ENCODE measurements around the gene NT5C3B.
"Not testable (repeated sequence)": the region's sequence is repeated elsewhere in the genome, so short reads cannot be mapped to it uniquely, and the experiment has no call there.

NT5C3B gene

GRCh38 chr17:41839448-41839847 is 3.4 kb upstream of the NT5C3B start:
- not testable (repeated sequence) for DNase-seq

GRCh38 chr17:41837761-41838538 is 1.9 kb upstream of the NT5C3B start, which contains the start of gene KLHL10:
KLHL10 (plus strand) TSS chr17:41837825; CDS start chr17:41837933, 108 bp downstream.
- no peak for DNase-seq

GRCh38 chr17:41836550-41837196 is 641 bp upstream of the NT5C3B start:
- DNase-seq = peak in 1 of 5 experiments; percentile 15

- DNase-seq = no peak
Observed at GRCh38 chr17:41835214-41835799, 725 bp downstream of the NT5C3B start.

- not testable (repeated sequence) for DNase-seq
Observed at GRCh38 chr17:41829961-41830360, 6.1 kb downstream of the NT5C3B start.

GRCh38 chr17:41825175-41825845 is 10.7 kb downstream of the NT5C3B start:
- no peak for DNase-seq

GRCh38 chr17:41824086-41824485 is 11.9 kb downstream of the NT5C3B start:
- DNase-seq = no peak

GRCh38 chr17:41823580-41823979 is 12.5 kb downstream of the NT5C3B start:
- no peak for DNase-seq

- no peak for DNase-seq
Observed at GRCh38 chr17:41823141-41823524, 12.9 kb downstream of the NT5C3B start.

GRCh38 chr17:41822216-41823140 is 13.6 kb downstream of the NT5C3B start:
- DNase-seq = no peak

- no peak for DNase-seq
Observed at GRCh38 chr17:41821776-41822175, 14.3 kb downstream of the NT5C3B start.

- DNase-seq = no peak
Observed at GRCh38 chr17:41818024-41818423, 18.0 kb downstream of the NT5C3B start.

GRCh38 chr17:41816637-41817320 is 19.3 kb downstream of the NT5C3B start:
- no peak for DNase-seq

- DNase-seq = no peak
Observed at GRCh38 chr17:41814195-41814594, 21.8 kb downstream of the NT5C3B start.

- no peak for DNase-seq
Observed at GRCh38 chr17:41813699-41814124, 22.3 kb downstream of the NT5C3B start.

GRCh38 chr17:41813152-41813680 is 22.8 kb downstream of the NT5C3B start:
- no peak for DNase-seq

GRCh38 chr17:41812381-41813151 is 23.5 kb downstream of the NT5C3B start, which contains the start of gene FKBP10:
FKBP10 (plus strand) TSS chr17:41813004; CDS start chr17:41813035, 31 bp downstream.
- peak in 3 of 5 experiments; percentile 7 to 43 (median 34) for DNase-seq

- peak; percentile 46 to 81 (median 62) for DNase-seq
Observed at GRCh38 chr17:41811549-41812380, 24.3 kb downstream of the NT5C3B start, which contains the start of gene P3H4. P3H4 (minus strand) TSS chr17:41811949; CDS start chr17:41811915, 34 bp downstream.
